Measurements from ENCODE around the gene BCDIN3D.

- TF ChIP-seq CTCF (IDR thresholded peaks at IDR 0.05; ENCODE audit: poor library complexity) (no peak), EZH2 (IDR thresholded peaks at IDR 0.05; ENCODE audit: borderline replicate concordance) (no peak), EZH2phosphoT487 (IDR thresholded peaks at IDR 0.05; ENCODE audit: low read depth, severe bottlenecking, unreplicated experiment) (no peak)
Observed at GRCh38 chr12:49794021-49794420, 48.9 kb downstream of the BCDIN3D start.

Data from hepatocyte (in vitro differentiated cells).